GM19240 (cell line): Measurements from ENCODE around the gene DZIP1.
"Not testable (repeated sequence)": the region's sequence is repeated elsewhere in the genome, so short reads cannot be mapped to it uniquely, and the experiment has no call there.

ENCODE experiments used
- DNase-seq: peaks from one replicate; pipeline ENCODE4 v3.0.0; 2011; ENCODE audit warnings: low spot score; ENCODE audit not compliant: insufficient read length

The DZIP1 gene

GRCh38 chr13:95601906-95602305 is 42.6 kb downstream of the DZIP1 start:
- DNase-seq: no peak

GRCh38 chr13:95601216-95601615 is 43.3 kb downstream of the DZIP1 start:
- no peak for DNase-seq

- DNase-seq: no peak
These were observed 47.8 kb downstream of the DZIP1 start for GRCh38 chr13:95596701-95597100.

- DNase-seq: no peak
These were observed 51.0 kb downstream of the DZIP1 start for GRCh38 chr13:95593462-95593861.

- no peak for DNase-seq
These were observed 55.8 kb downstream of the DZIP1 start for GRCh38 chr13:95588721-95589120.

GRCh38 chr13:95588134-95588533 is 56.4 kb downstream of the DZIP1 start:
- no peak for DNase-seq

- no peak for DNase-seq
These were observed 58.6 kb downstream of the DZIP1 start for GRCh38 chr13:95585867-95586266.

- DNase-seq: no peak
These were observed 65.2 kb downstream of the DZIP1 start for GRCh38 chr13:95579303-95579702.

GRCh38 chr13:95573221-95573620 is 71.3 kb downstream of the DZIP1 start:
- DNase-seq: no peak

GRCh38 chr13:95571941-95572340 is 72.6 kb downstream of the DZIP1 start:
- no peak for DNase-seq

- no peak for DNase-seq
These were observed 74.5 kb downstream of the DZIP1 start for GRCh38 chr13:95570016-95570415.

GRCh38 chr13:95568131-95568530 is 76.4 kb downstream of the DZIP1 start:
- DNase-seq: no peak

GRCh38 chr13:95565758-95566157 is 78.7 kb downstream of the DZIP1 start:
- not testable (repeated sequence) for DNase-seq

GRCh38 chr13:95564733-95565291 is 79.7 kb downstream of the DZIP1 start:
- DNase-seq: no peak

- no peak for DNase-seq
These were observed 80.4 kb downstream of the DZIP1 start for GRCh38 chr13:95564091-95564490.

- DNase-seq: no peak
These were observed 84.1 kb downstream of the DZIP1 start for GRCh38 chr13:95560387-95560786.

- DNase-seq: no peak
These were observed 85.4 kb downstream of the DZIP1 start for GRCh38 chr13:95559100-95559499.

- no peak for DNase-seq
These were observed 87.5 kb downstream of the DZIP1 start for GRCh38 chr13:95557013-95557412.

GRCh38 chr13:95553581-95554385 is 90.7 kb downstream of the DZIP1 start:
- no peak for DNase-seq

- DNase-seq: no peak
These were observed 91.7 kb downstream of the DZIP1 start, which contains the start of gene CLDN10 for GRCh38 chr13:95552539-95553441. Gene CLDN10, plus strand, starts transcription at chr13:95552720. Its CDS starts 34 bp downstream, at chr13:95552754.

GRCh38 chr13:95552208-95552538 is 92.3 kb downstream of the DZIP1 start:
- DNase-seq: no peak

- DNase-seq: no peak
These were observed 96.9 kb downstream of the DZIP1 start for GRCh38 chr13:95547531-95548167.
